ENCODE measurements around the gene GABRG2. TPM values are rescaled to one million over a fixed set of nuclear protein-coding genes. Genes with fewer than 3 reads are reported as not detected.

The GABRG2 gene
- total RNA-seq, 1 experiment from 2014 or later = not detected

DNA sequence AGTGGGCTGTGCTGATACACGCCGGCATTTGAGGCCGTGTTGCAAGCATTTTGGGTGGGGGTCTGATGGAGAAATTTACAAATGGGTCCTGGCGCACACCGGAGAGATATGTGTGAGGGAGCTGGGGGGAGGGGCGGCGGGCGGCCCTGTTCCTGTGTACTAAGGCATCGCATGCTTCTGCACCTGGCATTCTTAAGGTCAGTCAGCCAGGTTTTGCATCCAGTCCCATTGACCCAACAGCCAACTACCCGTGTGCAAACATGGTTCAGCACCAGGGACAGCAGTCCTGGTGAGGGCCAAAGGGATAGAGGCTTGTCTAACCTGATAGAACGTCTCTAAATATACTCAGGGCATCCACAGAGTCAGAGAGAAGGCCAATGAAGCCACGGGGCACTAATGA, 839 bp downstream of the GABRG2 start:
- H3K36me3 ChIP-seq (ENCODE audit: control insufficient read depth, insufficient read depth, low read length) = no peaks in the 10 kb centered on the region

GRCh38 chr5:162068936-162069335, 1.4 kb downstream of the GABRG2 start:
- H3K27ac ChIP-seq (ENCODE audit: low read length) = no peak overlapping the region
- ChIA-PET POLR2A (no interaction called here), CTCF (no interaction called here)
- no peaks in the 10 kb centered on the region for H3K4me1 ChIP-seq (ENCODE audit: control insufficient read depth, insufficient read depth, low read length)
- no peak overlapping the region for H3K4me3 ChIP-seq (ENCODE audit: low read depth in 2 of 2, low read length in 2 of 2)
- in situ Hi-C loops (cut with HindIII; ENCODE audit: low pct_unique_long_range_greater_than_20kb, low sequenced_read_pairs) = no loop called here
- intact Hi-C loops (cut with micrococcal nuclease; ENCODE audit: unreplicated experiment) = no loop called here
- ATAC-seq (no peak), DNase-seq (ENCODE audit: low read depth, low spot score) (no peak)
- H3K36me3 ChIP-seq (ENCODE audit: control insufficient read depth, insufficient read depth, low read length) = no peaks in the 10 kb centered on the region
- BruUV-seq (replicated peaks) = no TSS peak
- no peak for TF ChIP-seq TCF7L2 (IDR thresholded peaks at IDR 0.05; ENCODE audit: low read depth, low read length)
- TF ChIP-seq, protein P1, sequence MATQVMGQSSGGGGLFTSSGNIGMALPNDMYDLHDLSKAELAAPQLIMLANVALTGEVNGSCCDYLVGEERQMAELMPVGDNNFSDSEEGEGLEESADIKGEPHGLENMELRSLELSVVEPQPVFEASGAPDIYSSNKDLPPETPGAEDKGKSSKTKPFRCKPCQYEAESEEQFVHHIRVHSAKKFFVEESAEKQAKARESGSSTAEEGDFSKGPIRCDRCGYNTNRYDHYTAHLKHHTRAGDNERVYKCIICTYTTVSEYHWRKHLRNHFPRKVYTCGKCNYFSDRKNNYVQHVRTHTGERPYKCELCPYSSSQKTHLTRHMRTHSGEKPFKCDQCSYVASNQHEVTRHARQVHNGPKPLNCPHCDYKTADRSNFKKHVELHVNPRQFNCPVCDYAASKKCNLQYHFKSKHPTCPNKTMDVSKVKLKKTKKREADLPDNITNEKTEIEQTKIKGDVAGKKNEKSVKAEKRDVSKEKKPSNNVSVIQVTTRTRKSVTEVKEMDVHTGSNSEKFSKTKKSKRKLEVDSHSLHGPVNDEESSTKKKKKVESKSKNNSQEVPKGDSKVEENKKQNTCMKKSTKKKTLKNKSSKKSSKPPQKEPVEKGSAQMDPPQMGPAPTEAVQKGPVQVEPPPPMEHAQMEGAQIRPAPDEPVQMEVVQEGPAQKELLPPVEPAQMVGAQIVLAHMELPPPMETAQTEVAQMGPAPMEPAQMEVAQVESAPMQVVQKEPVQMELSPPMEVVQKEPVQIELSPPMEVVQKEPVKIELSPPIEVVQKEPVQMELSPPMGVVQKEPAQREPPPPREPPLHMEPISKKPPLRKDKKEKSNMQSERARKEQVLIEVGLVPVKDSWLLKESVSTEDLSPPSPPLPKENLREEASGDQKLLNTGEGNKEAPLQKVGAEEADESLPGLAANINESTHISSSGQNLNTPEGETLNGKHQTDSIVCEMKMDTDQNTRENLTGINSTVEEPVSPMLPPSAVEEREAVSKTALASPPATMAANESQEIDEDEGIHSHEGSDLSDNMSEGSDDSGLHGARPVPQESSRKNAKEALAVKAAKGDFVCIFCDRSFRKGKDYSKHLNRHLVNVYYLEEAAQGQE (IDR thresholded peaks at IDR 0.05; ENCODE audit: insufficient read depth in 1 of 2, low read depth in 2 of 2, low read length in 1 of 2) = no peak
- no peak for TF ChIP-seq SIN3A (IDR thresholded peaks at IDR 0.05; ENCODE audit: borderline replicate concordance, insufficient read depth, low read depth, low read length)
- no peak for TF ChIP-seq POLR2AphosphoS5 (IDR thresholded peaks at IDR 0.05; ENCODE audit: low read depth, low read length)
- no peaks in the 10 kb centered on the region for H3K27me3 ChIP-seq (ENCODE audit: control insufficient read depth, insufficient read depth, low read length)
- no peaks in the 10 kb centered on the region for H3K9me3 ChIP-seq (ENCODE audit: control insufficient read depth, insufficient read depth, low read depth, low read length)

More for the DNA sequence above, 839 bp downstream of the GABRG2 start:
- BruUV-seq (replicated peaks) = no TSS peak
- H3K9me3 ChIP-seq (ENCODE audit: control insufficient read depth, insufficient read depth, low read depth, low read length) = no peaks in the 10 kb centered on the region
- H3K27ac ChIP-seq (ENCODE audit: low read length) = no peak overlapping the region
- TF ChIP-seq, protein P1 (IDR thresholded peaks at IDR 0.05; ENCODE audit: insufficient read depth in 1 of 2, low read depth in 2 of 2, low read length in 1 of 2) = peak; percentile 85 to 90
- no peak for TF ChIP-seq SIN3A (IDR thresholded peaks at IDR 0.05; ENCODE audit: borderline replicate concordance, insufficient read depth, low read depth, low read length)
- in situ Hi-C loops (cut with HindIII; ENCODE audit: low pct_unique_long_range_greater_than_20kb, low sequenced_read_pairs) (no loop called here), intact Hi-C loops (cut with micrococcal nuclease; ENCODE audit: unreplicated experiment) (no loop called here)
- ATAC-seq = no peak
- ChIA-PET POLR2A (interaction anchor here (0.6 kb wide), 1 partner anchor 1346 kb away, joined by 4 read pairs; no protein-coding TSS in a partner anchor), CTCF (no interaction called here)
- no peaks in the 10 kb centered on the region for H3K27me3 ChIP-seq (ENCODE audit: control insufficient read depth, insufficient read depth, low read length)
- H3K4me1 ChIP-seq (ENCODE audit: control insufficient read depth, insufficient read depth, low read length) = no peaks in the 10 kb centered on the region
- no peak for DNase-seq (ENCODE audit: low read depth, low spot score)
- H3K4me3 ChIP-seq (ENCODE audit: low read depth in 2 of 2, low read length in 2 of 2) = no peak overlapping the region

GRCh38 chr5:162078805-162079204, 11.2 kb downstream of the GABRG2 start:
- H3K27me3 ChIP-seq (ENCODE audit: control insufficient read depth, insufficient read depth, low read length) = no peaks in the 10 kb centered on the region
- H3K27ac ChIP-seq (ENCODE audit: low read length) = no peak overlapping the region
- ChIA-PET CTCF (no interaction called here), POLR2A (no interaction called here)
- DNase-seq (ENCODE audit: low read depth, low spot score) (no peak), ATAC-seq (no peak)
- H3K4me3 ChIP-seq (ENCODE audit: low read depth in 2 of 2, low read length in 2 of 2) = no peak overlapping the region
- H3K36me3 ChIP-seq (ENCODE audit: control insufficient read depth, insufficient read depth, low read length) = no peaks in the 10 kb centered on the region
- in situ Hi-C loops (cut with HindIII; ENCODE audit: low pct_unique_long_range_greater_than_20kb, low sequenced_read_pairs) = no loop called here
- H3K4me1 ChIP-seq (ENCODE audit: control insufficient read depth, insufficient read depth, low read length) = no peaks in the 10 kb centered on the region
- intact Hi-C loops (cut with micrococcal nuclease; ENCODE audit: unreplicated experiment) = no loop called here
- no peaks in the 10 kb centered on the region for H3K9me3 ChIP-seq (ENCODE audit: control insufficient read depth, insufficient read depth, low read depth, low read length)
- TF ChIP-seq, protein P1 (IDR thresholded peaks at IDR 0.05; ENCODE audit: insufficient read depth in 1 of 2, low read depth in 2 of 2, low read length in 1 of 2) = no peak
- TF ChIP-seq POLR2AphosphoS5 (IDR thresholded peaks at IDR 0.05; ENCODE audit: low read depth, low read length) = no peak
- no peak for TF ChIP-seq SIN3A (IDR thresholded peaks at IDR 0.05; ENCODE audit: borderline replicate concordance, insufficient read depth, low read depth, low read length)
- TF ChIP-seq CTCF (IDR thresholded peaks at IDR 0.05) = no peak
- no peak for TF ChIP-seq TCF7L2 (IDR thresholded peaks at IDR 0.05; ENCODE audit: low read depth, low read length)
- BruUV-seq (replicated peaks) = no TSS peak
